NCI-H2171 (cell line): Measurements from ENCODE around the gene AMER2.
"Not testable (repeated sequence)": the region's sequence is repeated elsewhere in the genome, so short reads cannot be mapped to it uniquely, and the experiment has no call there.

Source experiments
- DNase-seq: peaks from one replicate; lab custom pipeline; 2025; lab: John Stamatoyannopoulos, UW

AMER2 gene

GRCh38 chr13:25181597-25181996, 9.5 kb upstream of the AMER2 start:
- no peak for DNase-seq

GRCh38 chr13:25180775-25181537, 8.9 kb upstream of the AMER2 start:
- no peak for DNase-seq

- DNase-seq = no peak
Observed at GRCh38 chr13:25179832-25180774, 8.0 kb upstream of the AMER2 start.

GRCh38 chr13:25179011-25179410, 6.9 kb upstream of the AMER2 start:
- no peak for DNase-seq

GRCh38 chr13:25178070-25178469, 6.0 kb upstream of the AMER2 start:
- no peak for DNase-seq

- no peak for DNase-seq
Observed at GRCh38 chr13:25177636-25178035, 5.5 kb upstream of the AMER2 start.

GRCh38 chr13:25177012-25177411, 4.9 kb upstream of the AMER2 start:
- no peak for DNase-seq

- no peak for DNase-seq
Observed at GRCh38 chr13:25175431-25175830, 3.3 kb upstream of the AMER2 start.

GRCh38 chr13:25175026-25175425, 2.9 kb upstream of the AMER2 start:
- no peak for DNase-seq

GRCh38 chr13:25174304-25174703, 2.2 kb upstream of the AMER2 start:
- DNase-seq = no peak

GRCh38 chr13:25172303-25172630, 179 bp upstream of the AMER2 start:
- DNase-seq = no peak

- DNase-seq = no peak
Observed at GRCh38 chr13:25171170-25171516, 945 bp downstream of the AMER2 start.

GRCh38 chr13:25170554-25171111, 1.5 kb downstream of the AMER2 start:
- no peak for DNase-seq

GRCh38 chr13:25169951-25170553, 2.0 kb downstream of the AMER2 start:
- no peak for DNase-seq

- DNase-seq = no peak
Observed at GRCh38 chr13:25169356-25169755, 2.7 kb downstream of the AMER2 start.

- no peak for DNase-seq
Observed at GRCh38 chr13:25168790-25169189, 3.3 kb downstream of the AMER2 start.

GRCh38 chr13:25167382-25168174, 4.5 kb downstream of the AMER2 start:
- DNase-seq = no peak

- DNase-seq = no peak
Observed at GRCh38 chr13:25166306-25166705, 5.8 kb downstream of the AMER2 start.

- no peak for DNase-seq
Observed at GRCh38 chr13:25165663-25166062, 6.4 kb downstream of the AMER2 start.

GRCh38 chr13:25165163-25165562, 6.9 kb downstream of the AMER2 start:
- DNase-seq = not testable (repeated sequence)

GRCh38 chr13:25157681-25158080, 14.4 kb downstream of the AMER2 start:
- no peak for DNase-seq

- no peak for DNase-seq
Observed at GRCh38 chr13:25153736-25154135, 18.4 kb downstream of the AMER2 start.
